ENCODE results near the gene RRP1B.
"Not testable (repeated sequence)": the region's sequence is repeated elsewhere in the genome, so short reads cannot be mapped to it uniquely, and the experiment has no call there.

RRP1B gene

DNA sequence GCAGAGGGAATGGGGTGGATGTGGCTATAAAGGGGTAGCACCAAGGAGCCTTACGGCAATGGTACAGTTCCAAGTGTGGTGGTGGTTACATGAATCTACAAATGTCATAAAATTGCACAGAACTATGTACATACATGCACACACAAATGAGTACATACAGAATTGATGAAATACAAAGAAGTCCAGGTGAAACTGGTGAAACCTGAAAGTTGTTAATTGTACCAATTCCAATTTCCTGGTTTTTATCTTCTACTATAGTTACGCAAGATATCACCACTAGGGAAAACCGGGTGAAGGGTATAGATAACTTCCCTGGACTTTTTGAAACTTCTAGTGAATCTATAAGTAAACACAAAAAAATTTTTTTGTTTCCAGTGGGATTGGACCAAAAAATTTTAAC lies 19.0 kb upstream of the RRP1B start:
- no peak for FAIRE-seq

DNA sequence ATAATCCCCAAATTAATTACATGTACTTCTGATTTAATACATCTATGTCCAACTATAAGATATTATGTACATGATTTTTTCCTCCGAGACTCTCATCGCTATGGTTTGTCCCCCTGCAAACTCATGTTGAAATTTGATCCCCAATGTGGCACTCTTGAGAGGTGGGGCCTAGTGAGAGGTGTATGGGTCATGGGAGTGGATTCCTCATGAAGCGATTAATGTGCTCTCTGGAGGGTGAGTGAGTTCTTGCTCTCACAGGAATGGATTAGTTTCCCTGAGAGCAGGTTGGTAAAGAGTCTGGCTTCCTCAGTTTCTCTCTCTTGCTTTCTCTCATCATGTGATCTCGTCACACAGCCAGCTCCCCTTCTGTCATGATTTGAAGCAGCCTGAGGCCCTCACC lies 16.2 kb upstream of the RRP1B start:
- no peak for FAIRE-seq

- no peak for FAIRE-seq
Observed at GRCh38 chr21:43644071-43644470, 15.3 kb upstream of the RRP1B start.

DNA sequence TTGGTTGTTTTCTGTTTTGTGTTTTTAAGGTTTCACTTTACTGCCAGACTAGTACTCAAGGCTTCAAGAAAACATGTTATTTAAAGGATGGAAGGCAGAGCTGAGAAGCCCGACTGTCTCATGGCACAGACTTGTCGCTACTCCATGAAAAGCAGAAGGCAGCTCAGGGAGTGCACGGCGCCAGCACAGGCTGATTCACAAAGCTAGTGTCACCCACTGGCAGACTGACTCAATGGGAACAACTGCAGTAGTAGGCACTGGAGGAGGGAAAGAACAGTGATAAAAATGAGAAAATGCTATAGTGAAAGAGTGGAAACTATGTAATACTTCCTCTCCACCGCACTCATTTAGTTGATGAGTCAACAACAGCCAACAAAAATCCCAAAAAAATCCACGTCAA lies 14.8 kb upstream of the RRP1B start:
- FAIRE-seq, result no peak

DNA sequence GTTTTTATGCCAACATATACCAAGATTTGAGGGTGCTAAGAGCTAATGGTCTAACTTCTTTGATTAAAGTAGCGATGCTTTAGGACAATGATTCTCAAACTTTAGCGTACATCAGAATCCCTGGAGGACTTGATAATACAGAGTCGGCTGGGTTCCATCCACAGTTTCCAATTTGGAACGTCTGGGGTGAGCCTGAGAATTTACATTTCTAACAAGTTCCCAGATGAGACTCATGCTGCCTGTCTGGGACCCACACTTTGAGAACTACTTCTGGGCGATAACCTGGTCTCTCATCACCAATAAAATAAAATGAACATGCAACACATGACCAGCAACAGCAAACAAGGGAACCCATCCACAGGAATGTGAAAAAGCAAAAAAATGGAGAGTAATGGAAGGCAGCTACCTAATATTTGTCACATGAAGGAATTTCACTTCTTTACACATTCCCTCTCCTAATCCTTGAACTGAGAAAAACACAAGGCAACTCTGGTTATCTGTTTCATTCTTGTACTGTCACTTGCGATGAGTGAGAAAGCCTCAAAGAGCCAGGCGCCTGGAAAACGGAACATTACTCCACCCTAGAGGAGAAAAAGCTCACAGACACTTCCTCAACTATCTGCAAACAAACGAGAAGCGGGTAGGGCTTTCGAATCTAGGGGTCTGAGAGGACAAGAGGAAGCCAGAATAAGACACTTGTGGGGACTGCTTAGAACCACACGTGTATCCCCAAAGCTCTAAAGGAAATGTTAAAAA lies 14.0 kb upstream of the RRP1B start:
- peak; percentile 51 for FAIRE-seq

DNA sequence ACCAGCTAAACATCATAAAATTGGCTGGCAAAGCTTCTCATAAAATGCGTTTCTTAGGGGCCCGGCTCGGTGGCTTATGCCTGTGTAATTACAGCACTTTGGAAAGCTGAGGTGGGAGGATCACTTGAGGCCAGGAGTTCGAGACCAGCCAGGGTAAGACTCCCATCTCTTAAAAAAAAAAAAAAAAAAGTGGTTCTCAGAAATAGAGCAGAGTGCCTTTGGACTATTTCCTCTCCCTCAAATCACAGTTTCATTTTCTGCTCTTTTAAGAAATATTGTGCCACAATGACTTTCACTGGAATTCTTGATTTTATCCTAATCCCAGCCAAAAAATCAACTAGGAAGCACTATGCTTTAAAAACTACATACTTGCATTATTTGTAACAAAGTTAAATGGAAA lies 13.4 kb upstream of the RRP1B start:
- FAIRE-seq, result no peak

DNA sequence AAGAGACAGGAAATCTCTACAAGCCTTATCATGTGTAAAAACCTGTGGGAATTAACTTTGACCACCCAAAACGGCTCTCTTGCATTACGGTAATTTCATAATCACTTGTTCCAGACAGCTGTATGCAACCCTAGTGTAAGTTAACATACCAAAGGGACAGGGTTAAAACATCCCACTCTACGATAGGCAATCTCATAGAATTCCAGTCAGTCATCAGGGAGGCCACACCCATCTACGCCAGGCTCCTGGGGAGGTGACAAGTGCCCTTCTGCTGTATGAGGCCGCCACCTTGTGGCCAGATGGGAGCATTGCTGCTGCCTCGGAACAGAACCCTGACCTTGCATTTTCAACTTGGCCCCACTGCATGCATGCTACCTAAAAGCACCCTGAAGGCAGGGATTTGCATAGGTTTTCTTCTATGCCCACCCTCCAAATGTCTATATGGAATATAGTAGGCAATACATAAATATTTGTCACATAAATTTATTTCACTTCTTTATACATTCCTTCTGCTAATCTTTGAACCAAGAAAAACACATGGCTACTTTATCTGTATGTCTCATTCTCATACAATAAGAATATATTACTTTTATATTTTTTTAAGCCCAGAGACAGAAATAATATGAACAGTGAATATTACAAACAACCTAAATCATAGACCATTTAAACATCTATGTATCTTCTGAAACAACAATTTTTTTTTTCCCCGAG lies 12.7 kb upstream of the RRP1B start:
- peak; percentile 87 for FAIRE-seq

DNA sequence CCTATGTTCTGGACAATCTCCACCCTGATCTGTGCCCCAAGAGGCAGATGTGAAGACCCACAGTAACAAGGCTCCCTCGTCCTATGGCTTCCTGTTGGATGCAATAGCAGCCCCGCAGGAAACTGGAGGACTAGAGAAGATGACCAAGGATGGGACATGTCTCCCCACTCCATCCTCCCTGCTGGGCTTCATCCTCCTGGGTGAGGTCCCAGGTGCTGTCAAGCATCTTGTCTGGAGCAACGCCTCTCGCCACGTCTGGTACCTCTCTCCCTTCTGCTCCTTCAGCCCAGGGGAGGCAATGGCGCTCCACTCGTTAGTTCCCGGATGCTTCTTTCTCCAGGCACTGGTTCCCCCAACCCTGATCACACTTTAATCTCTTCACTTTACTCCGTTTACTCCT lies 11.2 kb upstream of the RRP1B start:
- no peak for FAIRE-seq

- not testable (repeated sequence) for FAIRE-seq
Observed at GRCh38 chr21:43651926-43652325, 7.4 kb upstream of the RRP1B start.

DNA sequence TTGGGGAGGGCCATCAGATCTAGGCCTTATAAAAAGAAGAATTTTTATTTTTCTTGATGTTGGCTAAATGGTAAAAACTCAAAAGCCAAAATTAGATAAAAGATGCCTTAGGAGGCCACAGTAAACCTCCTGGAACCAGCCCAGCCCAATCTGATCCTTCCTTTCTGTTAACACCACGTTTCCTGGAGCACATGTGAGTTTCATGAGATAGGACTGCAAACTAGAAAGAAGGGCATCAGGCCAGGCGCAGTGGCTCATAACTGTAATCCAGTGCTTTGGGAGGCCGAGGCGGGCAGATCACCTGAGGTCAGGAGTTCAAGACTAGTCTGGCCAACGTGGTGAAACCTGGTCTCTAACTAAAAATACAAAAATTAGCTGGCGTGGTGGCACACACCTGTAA lies 6.7 kb upstream of the RRP1B start:
- FAIRE-seq, result no peak

GRCh38 chr21:43653626-43654025 lies 5.7 kb upstream of the RRP1B start:
- FAIRE-seq, result no peak

DNA sequence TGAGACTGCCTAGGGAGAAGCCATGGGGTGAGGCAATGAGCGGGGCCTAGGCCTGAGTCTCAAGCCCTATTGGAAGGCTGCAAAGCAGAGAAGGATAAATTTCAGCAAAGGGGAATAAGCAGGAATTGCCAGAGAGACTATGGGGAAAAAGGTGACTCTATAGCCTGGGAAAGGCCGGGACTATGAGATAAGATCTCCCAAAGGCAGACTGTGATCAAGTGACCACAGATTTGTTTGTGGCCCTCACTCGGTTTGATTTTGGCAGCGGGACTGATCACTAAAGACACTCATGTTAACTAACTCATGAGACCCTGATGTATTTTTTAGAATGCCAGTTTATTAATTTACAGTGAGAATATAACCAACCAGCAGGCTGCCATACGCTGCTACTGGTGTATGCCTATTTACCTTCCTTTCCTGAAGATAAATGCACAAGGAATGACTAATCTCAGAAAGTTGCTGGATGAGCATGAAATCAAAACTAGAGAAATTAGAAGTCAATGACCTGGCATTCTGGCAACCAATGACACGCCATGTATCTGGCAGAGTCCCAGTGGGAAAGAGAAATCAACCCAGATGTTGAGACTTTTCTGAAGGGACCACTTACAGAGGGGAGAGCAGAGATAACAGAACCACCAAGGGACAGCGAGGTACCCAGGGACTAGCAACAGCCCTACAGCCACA lies 4.4 kb upstream of the RRP1B start:
- no peak for FAIRE-seq

GRCh38 chr21:43657355-43658087 lies 1.8 kb upstream of the RRP1B start:
- FAIRE-seq, result no peak

DNA sequence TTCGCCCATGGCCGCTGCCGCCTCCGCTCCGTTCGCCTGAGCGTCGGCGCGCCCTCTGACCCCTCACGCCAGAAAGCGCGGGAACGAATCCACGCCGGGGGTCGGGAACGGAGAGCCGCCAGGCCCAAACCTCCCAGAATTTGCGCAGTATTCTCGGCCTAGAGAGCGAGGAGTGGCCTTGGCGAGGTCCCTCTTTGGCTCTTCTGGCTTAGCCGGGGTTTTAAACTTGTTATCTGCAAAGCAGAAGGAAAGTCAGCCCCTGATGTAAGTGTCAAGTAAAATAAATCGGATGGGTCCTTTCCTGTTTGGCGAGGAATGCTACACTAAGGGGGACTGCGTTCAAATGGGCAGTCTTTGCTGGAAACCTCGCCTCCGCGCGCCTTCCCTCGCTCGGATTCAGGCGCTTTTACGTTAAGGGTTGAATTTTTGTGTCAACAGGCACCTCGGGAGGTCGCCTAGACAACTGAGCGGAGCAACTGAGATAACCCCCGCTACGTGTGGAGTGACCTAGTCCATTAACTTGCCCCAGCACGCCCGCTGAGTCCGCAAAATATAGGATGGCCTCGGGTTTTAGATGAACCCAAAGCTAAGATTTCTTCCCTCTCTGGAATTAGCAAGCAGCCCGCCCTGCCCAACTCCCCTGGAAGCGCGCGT lies 1.1 kb upstream of the RRP1B start:
- no peak for FAIRE-seq

DNA sequence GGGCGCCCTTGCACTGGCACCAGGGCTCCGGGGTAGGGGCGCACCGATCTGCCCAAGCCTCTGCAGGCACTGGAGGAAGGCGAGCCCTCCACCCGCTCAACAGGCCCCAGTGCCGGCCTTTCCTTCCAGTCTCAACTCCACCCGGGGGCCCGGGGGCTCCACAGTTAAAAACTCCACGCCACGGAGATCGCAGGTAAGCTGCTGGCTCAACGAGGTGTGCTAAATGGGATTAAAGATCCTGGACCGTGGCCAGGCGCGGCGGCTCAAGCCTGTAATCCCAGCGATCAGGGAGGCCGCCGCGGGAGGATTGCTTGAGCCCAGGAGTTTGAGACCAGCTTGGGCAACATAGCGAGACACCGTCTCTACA lies 608 bp upstream of the RRP1B start:
- FAIRE-seq, result no peak

GRCh38 chr21:43662286-43662685 lies 2.9 kb downstream of the RRP1B start:
- FAIRE-seq, result no peak

DNA sequence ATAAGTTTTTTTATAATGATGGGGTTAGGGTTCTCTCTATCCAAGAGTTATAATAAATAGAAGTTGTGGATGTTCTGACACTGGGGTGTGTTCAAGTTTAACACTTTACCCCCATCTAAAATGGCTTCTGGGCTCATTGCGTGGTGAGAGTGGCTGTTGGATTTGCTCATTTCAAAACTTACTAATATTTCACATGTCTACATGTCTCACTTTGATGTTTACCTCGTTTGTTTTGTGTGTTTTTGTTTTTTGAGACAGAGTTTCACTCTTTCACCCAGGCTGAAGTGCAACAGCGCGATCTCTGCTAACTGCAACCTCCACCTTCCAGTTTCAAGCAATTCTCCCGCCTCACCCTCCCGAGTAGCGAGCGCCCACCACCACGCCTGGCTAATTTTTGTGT lies 3.7 kb downstream of the RRP1B start:
- FAIRE-seq, result no peak

GRCh38 chr21:43664358-43664757 lies 5.0 kb downstream of the RRP1B start:
- no peak for FAIRE-seq

DNA sequence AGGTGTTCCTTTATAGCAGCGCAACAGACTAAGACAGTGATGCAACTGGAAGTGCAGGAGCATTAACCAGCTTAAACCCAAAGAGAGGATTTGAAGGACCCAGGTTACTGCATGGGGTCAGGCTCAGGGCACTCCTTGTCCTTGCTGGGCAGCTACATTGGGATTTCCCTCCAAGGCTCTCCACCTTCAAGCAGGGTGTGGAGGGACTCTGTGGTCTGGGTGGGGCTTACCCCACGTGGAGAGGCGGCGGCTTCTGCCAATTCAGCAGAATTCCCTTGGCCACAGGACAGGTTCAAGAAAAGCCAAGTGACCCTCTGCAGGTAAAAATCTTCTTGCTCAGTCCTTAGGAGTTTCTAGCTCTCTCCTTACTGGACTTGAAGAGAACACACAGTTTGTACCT lies 6.5 kb downstream of the RRP1B start:
- FAIRE-seq, result no peak

DNA sequence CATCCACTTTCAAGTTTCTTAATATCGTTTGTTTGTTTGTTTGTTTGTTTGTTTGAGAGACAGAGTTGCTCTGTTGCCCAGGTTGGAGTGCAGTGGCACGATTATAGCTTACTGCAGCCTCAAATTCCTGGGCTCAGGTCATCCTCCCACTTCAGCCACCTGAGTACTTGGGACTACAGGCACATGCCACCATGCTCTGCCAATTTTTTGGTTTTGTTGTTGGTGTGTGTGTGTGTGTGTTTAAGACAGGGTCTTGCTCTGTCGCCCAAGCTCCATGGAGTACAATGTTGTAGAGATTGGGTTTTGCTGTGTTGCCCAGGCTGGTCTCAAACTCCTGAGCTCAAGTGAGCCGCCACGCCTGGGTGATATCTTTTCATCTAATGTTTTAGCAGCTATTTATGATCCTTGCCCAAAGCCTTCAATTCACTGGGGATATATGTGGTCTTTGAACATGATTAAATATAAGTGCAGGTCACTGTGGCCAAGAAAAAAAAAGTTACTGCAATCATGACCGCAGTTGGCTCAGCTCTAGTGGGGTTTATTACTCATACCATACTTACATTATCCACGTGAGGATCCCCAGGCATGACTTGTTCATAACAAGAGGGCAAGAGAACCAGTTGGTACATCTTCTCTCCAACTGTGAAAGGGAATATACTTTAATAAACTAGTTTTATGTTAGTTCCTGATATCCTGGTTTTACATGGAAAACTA lies 8.0 kb downstream of the RRP1B start:
- no peak for FAIRE-seq

DNA sequence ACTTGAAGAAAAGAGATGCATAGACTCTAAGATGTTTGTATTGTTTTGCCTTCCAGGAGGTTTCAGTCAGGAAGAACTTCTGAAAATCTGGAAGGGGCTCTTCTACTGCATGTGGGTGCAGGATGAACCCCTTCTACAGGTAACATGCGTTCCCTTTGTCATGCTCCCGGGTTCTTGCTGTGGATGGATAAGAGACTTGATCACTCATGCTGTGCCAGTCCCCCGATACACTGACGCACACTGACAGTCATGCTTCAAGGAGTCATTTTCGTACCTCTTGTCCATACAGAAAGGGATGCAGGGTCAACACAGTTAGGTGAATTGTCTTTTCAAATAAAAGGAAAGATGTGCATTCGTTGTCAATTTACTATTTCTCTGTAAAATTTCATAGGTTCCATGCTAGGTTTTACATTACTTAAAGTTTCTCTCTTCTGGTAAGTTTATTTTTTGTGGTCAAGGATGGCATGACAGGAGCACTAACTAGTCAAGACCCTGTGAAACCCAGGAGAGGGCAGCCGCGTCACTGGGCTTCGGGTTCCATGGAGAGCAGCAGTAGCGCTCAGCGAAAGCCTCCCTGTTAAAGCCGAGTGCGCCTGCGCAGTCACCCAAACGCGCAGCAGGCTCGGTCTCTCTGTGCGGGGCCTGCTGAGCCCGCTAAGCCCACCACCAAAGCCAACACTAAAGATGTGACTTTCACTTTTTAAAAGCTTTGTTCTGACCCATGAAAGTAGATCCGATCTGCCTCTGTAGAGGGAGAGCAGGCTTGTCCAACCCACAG lies 10.7 kb downstream of the RRP1B start:
- no peak for FAIRE-seq

All from G401.6 (cell line).